AG04449 (cell line): ENCODE results near the gene CST1.
A peak's percentile ranks its signal among the peaks of the same experiment; 100 is the strongest.
"Not testable (repeated sequence)": the region's sequence is repeated elsewhere in the genome, so short reads cannot be mapped to it uniquely, and the experiment has no call there.

Experiments
- CTCF ChIA-PET: fragments of 350-600 bp; formaldehyde crosslinking; extraction: SDS; loops from one replicate; lab custom pipeline; 2021; ENCODE audit warnings: antibody characterized with exemption; lab: Yijun Ruan, JAX
- POLR2A ChIA-PET: fragments of 400-600, 350-600 bp; formaldehyde crosslinking; extraction: SDS; loops from one replicate; lab custom pipeline; 2020; ENCODE audit warnings: antibody characterized with exemption, inconsistent platforms; lab: Yijun Ruan, JAX
- DNase-seq: peaks from one replicate; pipeline ENCODE4 v3.0.0-alpha.2; 2010; ENCODE audit warnings: low read depth, low spot score
- H3K4me3 ChIP-seq: 2 replicates; pipeline ENCODE4 v1.5.1; 2011; ENCODE audit warnings: low read depth, mild to moderate bottlenecking, control low read depth, low read length
- TF ChIP-seq, protein P1 (sequence below): IDR thresholded peaks from one replicate; pipeline ENCODE4 v1.5.1; 2011; ENCODE audit warnings: mild to moderate bottlenecking, moderate library complexity, low read length, control low read depth, inconsistent platforms; ENCODE audit not compliant: insufficient read depth; ENCODE audit errors: missing control alignments

Gene CST1, protein sequence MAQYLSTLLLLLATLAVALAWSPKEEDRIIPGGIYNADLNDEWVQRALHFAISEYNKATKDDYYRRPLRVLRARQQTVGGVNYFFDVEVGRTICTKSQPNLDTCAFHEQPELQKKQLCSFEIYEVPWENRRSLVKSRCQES

DNA sequence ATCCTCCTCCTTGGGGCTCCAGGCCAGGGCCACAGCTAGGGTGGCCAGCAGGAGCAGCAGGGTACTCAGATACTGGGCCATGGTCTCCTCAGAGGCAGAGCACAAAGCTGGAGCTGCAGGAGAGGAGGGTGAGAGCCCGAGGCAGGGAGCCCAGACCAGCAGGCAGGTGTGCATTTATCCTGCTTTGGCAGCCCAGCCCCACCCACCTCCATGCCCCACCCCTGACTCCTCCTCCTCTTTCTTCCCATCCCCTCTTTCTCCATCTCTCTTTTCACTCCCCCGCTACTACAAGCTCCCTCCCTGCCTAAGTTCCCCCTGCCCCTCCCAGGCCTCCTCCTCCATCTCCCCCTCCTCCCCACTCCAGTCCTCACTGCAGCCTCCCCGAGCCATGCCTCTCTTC is at the start of gene CST1:
CST1 (minus strand) TSS at position 150 of the 400 bp plus-strand sequence; CDS start at position 81, 69 bp downstream.
- H3K4me3 ChIP-seq, CTCF ChIA-PET, POLR2A ChIA-PET, DNase-seq: not testable (repeated sequence)

DNA sequence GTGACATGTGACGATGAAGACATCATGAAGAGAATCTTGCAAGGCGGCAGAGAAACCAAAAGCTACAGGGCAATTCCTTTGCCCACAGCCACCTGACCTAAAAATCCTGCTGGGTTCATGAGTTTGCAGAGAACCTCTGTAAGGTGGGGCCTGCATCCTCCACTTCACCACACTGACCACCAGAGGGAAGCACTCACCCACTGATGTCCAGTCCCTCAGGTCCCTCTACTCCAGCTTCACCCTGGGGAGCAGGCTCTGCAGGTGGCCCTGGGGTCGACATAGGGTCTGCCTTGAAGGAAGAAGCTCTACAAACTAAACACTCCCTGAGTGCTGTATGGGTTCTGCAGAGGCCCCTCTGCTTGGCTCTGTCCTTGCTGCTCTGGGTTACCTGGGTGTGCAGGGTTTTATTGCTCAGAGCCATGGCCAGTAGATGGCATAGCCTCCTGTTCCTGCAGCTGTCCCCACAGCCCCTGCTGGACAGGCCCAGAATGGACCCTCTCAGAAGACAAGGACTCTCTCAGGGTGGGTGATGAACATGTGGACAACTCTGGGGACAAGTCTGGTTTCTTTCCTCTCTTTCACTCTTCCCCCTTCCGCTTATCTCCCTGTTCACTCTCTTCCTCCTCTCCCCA is 48.6 kb upstream of the CST1 start:
- DNase-seq, POLR2A ChIA-PET, H3K4me3 ChIP-seq: not testable (repeated sequence)
- TF ChIP-seq, protein P1, sequence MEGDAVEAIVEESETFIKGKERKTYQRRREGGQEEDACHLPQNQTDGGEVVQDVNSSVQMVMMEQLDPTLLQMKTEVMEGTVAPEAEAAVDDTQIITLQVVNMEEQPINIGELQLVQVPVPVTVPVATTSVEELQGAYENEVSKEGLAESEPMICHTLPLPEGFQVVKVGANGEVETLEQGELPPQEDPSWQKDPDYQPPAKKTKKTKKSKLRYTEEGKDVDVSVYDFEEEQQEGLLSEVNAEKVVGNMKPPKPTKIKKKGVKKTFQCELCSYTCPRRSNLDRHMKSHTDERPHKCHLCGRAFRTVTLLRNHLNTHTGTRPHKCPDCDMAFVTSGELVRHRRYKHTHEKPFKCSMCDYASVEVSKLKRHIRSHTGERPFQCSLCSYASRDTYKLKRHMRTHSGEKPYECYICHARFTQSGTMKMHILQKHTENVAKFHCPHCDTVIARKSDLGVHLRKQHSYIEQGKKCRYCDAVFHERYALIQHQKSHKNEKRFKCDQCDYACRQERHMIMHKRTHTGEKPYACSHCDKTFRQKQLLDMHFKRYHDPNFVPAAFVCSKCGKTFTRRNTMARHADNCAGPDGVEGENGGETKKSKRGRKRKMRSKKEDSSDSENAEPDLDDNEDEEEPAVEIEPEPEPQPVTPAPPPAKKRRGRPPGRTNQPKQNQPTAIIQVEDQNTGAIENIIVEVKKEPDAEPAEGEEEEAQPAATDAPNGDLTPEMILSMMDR = peak; percentile 56
- CTCF ChIA-PET = interaction anchor here (1.0 to 1.2 kb wide), 2 partner anchors 17 to 18 kb away, joined by 3 read pairs; no protein-coding TSS in a partner anchor

DNA sequence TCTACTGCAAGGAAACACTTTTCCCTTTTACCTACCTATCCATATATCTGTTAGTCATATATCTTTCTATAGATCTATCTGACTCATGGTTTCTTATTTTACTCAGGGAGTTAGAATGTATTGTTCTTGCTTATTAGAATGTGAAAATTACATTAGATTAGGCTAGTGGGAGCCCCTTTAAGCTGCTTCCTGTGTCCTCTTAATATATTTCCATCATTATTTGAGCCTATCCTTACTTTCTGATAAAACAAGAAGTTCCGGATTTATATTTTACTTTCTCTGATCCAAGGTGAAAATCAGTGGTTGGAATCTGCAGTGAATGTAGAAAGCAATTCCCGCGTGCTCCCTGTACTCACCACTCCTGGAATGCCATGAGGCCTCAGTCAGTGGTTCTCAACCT is 44.8 kb upstream of the CST1 start:
- TF ChIP-seq, protein P1 = no peak
- no peak overlapping the region for H3K4me3 ChIP-seq
- CTCF ChIA-PET = interaction anchor here (0.9 kb wide), 1 partner anchor 211 kb away, joined by 3 read pairs; no protein-coding TSS in a partner anchor
- POLR2A ChIA-PET = no interaction called here
- DNase-seq = no peak

DNA sequence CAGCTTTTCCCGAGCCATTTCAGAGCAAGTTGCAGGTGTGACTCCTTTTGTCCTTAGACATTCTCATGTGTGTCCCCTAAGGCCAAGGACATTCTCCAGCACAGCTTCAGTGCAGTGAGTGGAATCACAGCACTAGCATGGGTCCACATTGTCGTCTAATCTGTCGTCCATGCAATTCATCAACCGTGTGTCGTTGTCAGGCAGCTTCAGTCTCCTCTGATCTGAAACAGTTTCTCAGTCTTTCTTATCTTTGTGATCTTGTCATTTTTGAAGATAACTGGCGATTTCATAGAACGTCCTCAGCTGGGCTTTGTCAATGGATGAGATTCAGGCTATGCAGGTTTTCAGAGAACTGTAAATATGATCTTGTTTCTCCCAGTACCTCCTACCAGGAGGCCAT is 44.1 kb upstream of the CST1 start:
- TF ChIP-seq, protein P1 = no peak
- H3K4me3 ChIP-seq = no peak overlapping the region
- DNase-seq = no peak
- POLR2A ChIA-PET = no interaction called here
- CTCF ChIA-PET = interaction anchor here (0.9 kb wide), 1 partner anchor 212 kb away, joined by 3 read pairs; no protein-coding TSS in a partner anchor

DNA sequence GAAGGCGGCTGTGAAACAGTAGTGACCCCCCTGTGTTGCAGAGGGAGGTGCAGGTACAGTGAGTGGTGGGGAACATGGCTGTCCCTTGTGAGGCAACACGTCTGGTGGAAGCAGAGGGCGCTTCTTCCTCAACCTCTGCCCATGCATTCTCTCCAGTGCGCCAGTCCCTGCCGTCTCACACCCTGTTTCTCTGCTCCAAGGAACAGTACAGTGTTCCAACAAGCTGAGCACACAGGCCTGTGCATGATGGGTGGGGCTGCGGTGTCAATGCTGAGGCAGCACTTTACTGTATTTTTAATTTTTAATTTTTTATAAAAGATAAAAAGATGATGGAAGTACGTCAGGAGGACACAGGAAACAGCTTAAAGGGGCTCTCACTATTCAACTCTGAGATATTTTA is 43.3 kb upstream of the CST1 start:
- no peak for DNase-seq
- ChIA-PET POLR2A (no interaction called here), CTCF (no interaction called here)
- no peak overlapping the region for H3K4me3 ChIP-seq
- TF ChIP-seq, protein P1 = no peak

DNA sequence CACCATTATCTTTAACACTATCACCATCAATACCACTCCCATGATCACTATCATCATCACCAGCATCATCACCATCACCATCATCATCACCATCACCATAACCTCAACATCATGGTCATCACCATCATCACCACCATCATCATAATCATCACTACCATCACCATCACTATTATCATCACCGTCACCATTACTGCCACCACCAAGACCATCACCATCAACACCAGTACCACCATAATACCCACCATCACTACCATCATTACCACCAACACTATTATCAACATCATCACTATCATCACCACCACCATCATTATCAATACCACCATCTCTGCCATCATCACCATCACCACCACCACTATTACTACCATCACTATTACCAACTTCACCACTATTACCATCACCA is 32.7 kb upstream of the CST1 start:
- TF ChIP-seq, protein P1 = no peak
- H3K4me3 ChIP-seq = no peak overlapping the region
- POLR2A ChIA-PET = no interaction called here
- DNase-seq = no peak
- CTCF ChIA-PET = no interaction called here
